IMR-90 (cell line): ENCODE data around the gene COL27A1.

ENCODE experiments used
- BHLHE40 ChIP-seq: fragments of 150-350 bp; IDR thresholded peaks from 2 replicates; pipeline ENCODE4 v1.6.1; 2016; ENCODE audit warnings: mild to moderate bottlenecking, low read depth, low read length
- CEBPB ChIP-seq: IDR thresholded peaks from 2 replicates; pipeline ENCODE4 v1.6.1; 2012; ENCODE audit warnings: low read depth, low read length, improper control_type of control experiment
- NFE2L2 ChIP-seq: fragments of 150-350 bp; IDR thresholded peaks from 2 replicates; pipeline ENCODE4 v1.6.1; 2016; ENCODE audit warnings: low read depth, mild to moderate bottlenecking, low read length
- POLR2A ChIP-seq: IDR thresholded peaks from 2 replicates; pipeline ENCODE4 v1.6.1; 2012; ENCODE audit warnings: mild to moderate bottlenecking, low read depth, low read length
- RCOR1 ChIP-seq: IDR thresholded peaks from 2 replicates; pipeline ENCODE4 v1.6.1; 2012; ENCODE audit warnings: mild to moderate bottlenecking, low read length, improper control_type of control experiment; ENCODE audit not compliant: insufficient replicate concordance
- RFX5 ChIP-seq: IDR thresholded peaks from 2 replicates; pipeline ENCODE4 v1.8.0; 2012; ENCODE audit warnings: low read depth, mild to moderate bottlenecking, low read length, moderate library complexity
- TF ChIP-seq, protein P1 (sequence below): conservative IDR thresholded peaks from 2 replicates; pipeline ENCODE4 v1.5.1; 2012; ENCODE audit warnings: mild to moderate bottlenecking, low read depth, low read length, improper control_type of control experiment
- TF ChIP-seq, protein P2 (sequence below): fragments of 150-350 bp; IDR thresholded peaks from 2 replicates; pipeline ENCODE4 v1.6.1; 2016; ENCODE audit warnings: low read depth, mild to moderate bottlenecking, low read length, moderate library complexity, borderline replicate concordance
- TF ChIP-seq, protein P3 (sequence below): fragments of 150-350 bp; IDR thresholded peaks from 2 replicates; pipeline ENCODE4 v1.6.1; 2017; ENCODE audit warnings: mild to moderate bottlenecking, antibody characterized with exemption, low read length, low read depth

DNA sequence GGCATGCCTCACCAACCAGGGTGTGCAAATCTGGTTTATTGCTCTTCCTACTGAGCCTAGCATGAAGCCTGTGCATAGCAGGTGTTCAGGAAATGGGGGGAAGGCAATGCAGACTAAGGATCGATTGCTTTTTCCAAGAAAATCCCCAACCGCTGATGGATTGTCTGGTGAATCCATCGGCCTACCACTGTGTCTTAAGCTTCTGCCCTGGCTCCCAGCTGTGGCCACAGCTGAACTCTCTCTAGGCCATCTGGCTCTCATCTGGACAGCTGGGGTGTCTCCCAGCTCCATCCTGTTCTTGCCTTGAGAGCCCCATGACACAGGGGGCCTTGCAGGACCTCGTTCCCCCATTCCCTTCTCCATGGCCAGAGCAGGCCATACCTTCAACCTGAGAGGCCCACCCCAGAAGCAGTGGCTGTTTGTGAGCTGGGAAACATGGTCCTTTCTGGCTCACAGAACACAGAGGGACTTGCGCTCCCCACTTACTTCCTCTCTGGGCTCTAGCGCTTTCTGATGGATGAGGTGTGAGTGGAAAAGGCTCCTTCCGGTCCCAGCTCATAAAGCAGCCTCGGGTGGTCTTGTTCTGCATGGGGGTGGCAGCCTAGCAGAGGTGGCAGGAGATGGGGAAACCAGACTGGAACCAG is 41.8 kb downstream of the COL27A1 start:
- TF ChIP-seq, protein P1, sequence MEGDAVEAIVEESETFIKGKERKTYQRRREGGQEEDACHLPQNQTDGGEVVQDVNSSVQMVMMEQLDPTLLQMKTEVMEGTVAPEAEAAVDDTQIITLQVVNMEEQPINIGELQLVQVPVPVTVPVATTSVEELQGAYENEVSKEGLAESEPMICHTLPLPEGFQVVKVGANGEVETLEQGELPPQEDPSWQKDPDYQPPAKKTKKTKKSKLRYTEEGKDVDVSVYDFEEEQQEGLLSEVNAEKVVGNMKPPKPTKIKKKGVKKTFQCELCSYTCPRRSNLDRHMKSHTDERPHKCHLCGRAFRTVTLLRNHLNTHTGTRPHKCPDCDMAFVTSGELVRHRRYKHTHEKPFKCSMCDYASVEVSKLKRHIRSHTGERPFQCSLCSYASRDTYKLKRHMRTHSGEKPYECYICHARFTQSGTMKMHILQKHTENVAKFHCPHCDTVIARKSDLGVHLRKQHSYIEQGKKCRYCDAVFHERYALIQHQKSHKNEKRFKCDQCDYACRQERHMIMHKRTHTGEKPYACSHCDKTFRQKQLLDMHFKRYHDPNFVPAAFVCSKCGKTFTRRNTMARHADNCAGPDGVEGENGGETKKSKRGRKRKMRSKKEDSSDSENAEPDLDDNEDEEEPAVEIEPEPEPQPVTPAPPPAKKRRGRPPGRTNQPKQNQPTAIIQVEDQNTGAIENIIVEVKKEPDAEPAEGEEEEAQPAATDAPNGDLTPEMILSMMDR = no peak
- TF ChIP-seq CEBPB = no peak
- TF ChIP-seq RCOR1 = no peak
- TF ChIP-seq, protein P2, sequence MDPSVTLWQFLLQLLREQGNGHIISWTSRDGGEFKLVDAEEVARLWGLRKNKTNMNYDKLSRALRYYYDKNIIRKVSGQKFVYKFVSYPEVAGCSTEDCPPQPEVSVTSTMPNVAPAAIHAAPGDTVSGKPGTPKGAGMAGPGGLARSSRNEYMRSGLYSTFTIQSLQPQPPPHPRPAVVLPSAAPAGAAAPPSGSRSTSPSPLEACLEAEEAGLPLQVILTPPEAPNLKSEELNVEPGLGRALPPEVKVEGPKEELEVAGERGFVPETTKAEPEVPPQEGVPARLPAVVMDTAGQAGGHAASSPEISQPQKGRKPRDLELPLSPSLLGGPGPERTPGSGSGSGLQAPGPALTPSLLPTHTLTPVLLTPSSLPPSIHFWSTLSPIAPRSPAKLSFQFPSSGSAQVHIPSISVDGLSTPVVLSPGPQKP = no peak
- no peak for TF ChIP-seq RFX5
- TF ChIP-seq BHLHE40 = no peak
- TF ChIP-seq, protein P3, sequence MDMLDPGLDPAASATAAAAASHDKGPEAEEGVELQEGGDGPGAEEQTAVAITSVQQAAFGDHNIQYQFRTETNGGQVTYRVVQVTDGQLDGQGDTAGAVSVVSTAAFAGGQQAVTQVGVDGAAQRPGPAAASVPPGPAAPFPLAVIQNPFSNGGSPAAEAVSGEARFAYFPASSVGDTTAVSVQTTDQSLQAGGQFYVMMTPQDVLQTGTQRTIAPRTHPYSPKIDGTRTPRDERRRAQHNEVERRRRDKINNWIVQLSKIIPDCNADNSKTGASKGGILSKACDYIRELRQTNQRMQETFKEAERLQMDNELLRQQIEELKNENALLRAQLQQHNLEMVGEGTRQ = no peak
- no peak for TF ChIP-seq POLR2A
- TF ChIP-seq NFE2L2 = no peak
